Right lung (tissue), 5 donors: ENCODE data around the gene EIF4ENIF1. TPM values are rescaled to one million over a fixed set of nuclear protein-coding genes. Genes with fewer than 3 reads are reported as not detected.
A peak's percentile ranks its signal among the peaks of the same experiment; 100 is the strongest.
"Not testable (repeated sequence)": the region's sequence is repeated elsewhere in the genome, so short reads cannot be mapped to it uniquely, and the experiment has no call there.

Source experiments
- DNase-seq, 2 donors: peaks; one replicate each; pipeline ENCODE4 v3.0.0-alpha.2; 2013
- polyA plus RNA-seq, 5 donors: library from polyadenylated mRNA; unstranded; fragments of 120-200 nt; gene quantifications; one replicate each; pipeline versions ENCODE4 v1.2.1 to v1.2.3, GENCODE V29; 2013; ENCODE audit warnings: inconsistent platforms in 1 of 5, low replicate concordance in 1 of 5; ENCODE audit not compliant: insufficient read length in 5 of 5, insufficient read depth in 1 of 5

The EIF4ENIF1 gene
- polyA plus RNA-seq, 5 donors: 39.7 to 50.2 (median 45.6) TPM

DNA sequence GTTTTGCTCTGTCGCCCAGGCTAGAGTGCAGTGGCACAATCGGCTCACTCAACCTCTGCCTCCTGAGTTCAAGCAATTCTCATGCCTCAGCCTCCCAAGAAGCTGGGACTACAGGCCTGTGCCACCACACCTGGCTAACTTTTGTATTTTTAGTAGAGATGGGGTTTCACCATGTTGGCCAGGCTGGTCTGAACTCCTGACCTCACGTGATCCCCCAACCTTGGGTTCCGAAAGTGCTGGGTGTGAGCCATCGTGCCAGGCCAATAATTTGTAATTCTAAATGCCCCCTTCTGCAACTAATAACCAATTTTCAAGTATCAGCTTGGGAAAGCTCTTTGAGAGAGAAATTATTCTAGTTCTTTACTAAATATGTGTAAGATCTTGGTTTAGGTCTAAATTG, 3.7 kb upstream of the EIF4ENIF1 start:
- not testable (repeated sequence) for DNase-seq

DNA sequence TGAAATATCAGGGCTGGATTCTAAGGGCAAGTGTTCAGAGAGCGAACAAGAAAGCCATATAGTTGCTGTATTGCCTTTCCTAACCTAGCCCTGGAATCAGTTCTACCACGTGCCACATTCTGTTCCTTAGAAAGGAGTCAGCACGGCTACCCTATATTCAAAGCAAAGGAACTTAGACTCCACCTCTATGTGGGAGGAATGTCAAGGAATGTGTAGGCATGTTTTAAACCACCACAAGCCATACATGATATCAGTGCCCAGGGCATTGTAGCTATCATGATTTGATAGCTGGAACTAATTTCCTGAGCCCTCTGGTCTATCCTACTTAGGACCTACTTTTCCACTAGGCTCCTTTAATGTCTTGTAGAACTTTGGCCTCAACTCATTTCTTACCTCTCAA, 2.5 kb upstream of the EIF4ENIF1 start:
- DNase-seq: no peak

DNA sequence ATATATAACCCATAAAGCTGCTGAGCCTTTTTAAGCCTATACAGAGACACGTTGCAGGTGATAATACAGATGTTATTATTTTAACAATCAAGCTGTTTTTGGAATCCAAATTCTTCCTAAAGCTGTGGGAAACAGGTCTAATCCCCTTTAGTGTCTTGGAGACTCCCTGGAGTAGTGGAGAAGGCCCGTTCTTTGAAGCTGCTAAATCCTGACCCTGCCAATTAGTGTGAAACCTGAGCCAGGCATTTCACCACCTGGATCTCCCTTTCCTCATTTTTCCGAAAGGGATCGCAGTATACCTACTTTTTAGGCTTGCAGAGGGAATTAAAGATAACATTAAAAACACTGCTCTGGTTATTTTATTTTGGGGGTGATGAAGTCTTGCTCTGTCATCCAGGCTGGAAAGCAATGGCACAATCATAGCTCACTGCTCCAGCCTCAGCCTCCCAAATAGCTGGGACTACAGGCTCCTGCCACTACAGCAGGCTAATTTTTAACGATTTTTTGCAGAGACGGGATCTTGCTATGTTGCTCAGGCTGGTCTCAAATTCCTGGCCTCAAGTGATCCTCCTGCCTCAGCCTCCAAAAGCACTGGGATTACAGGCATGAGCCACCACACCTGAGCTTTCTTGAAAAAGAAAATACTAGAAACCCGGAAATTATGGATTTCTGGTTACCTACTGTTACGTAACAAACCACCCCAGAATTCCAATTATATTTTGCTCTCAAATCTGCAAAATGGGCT, 1.7 kb upstream of the EIF4ENIF1 start:
- DNase-seq: no peak

DNA sequence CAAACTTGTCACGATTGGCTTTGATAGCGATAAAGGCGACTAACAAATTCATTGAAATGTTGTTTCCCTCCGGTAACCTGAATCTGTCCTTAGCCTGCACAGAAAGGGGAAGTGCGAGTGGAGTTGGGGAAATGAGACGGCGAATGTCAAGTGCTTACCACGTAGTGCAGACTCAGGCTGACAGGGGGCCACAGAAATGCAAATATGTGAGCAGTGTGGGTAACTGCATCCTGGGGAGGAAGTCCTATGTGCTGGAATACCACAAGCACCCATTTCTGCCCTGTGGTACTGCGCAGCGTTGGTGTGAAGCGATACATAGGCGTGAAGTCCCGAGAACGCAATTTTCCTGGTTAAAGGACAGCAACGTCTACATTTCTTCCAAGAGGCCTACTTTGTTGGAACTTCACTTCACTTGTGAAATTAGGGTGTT, 869 bp upstream of the EIF4ENIF1 start:
- DNase-seq: peak; percentile 42 to 50

DNA sequence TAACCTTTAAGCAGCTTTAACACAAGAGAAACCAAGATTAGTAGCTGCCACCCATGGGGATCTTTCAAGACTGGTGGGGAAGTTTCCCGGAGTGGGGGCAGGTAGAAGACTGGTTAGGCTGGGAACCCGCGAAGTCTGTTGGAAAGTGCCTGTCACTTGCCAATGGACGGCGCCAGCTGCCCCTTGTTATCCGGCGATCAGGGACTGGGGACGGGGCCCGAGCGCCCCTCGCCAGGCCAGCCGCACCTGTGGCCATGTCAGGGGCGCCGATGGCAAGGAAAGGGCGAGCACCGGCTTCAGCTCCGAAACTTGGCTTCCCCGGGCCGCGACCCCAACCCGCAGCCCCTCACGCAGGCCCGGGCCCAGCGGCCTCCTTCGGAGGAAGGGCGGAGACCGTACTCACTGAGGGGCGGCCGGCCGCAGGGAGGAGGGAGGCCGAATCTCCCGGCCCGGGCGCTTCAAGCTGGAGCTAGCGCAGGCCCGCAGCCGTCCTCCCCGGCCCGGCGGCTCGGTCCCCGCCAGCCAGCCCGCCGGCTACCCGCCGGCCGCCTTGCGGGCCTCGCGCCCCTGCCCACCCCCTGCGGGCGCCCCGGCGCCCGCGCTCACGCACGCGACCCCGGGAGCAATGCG, 539 bp downstream of the EIF4ENIF1 start:
- DNase-seq: no peak

DNA sequence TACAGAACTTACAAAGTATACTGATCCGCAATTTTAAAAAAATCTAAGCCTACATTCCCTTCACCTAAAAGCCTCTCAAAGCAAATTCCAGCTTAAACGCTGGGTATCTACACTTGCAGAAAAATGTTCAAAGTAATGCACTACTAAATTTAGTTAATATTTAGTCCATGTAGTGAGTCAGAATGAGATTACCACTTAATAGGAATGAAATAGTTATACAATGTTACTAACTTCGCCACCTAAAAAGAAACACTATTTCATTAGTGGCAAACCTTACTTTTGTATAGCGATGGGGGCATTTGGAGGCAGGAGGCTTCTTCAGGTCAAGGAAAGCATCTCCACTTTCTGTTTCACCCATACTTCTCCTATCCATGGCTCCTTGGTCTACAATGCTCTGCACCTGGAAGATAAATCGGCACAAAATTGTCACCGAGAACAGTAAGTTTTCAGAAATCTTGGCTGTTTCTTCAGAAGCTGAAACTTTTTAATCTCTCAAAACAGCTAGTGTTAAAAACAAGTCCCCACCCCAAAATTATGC, 1.2 kb downstream of the EIF4ENIF1 start:
- DNase-seq: no peak

DNA sequence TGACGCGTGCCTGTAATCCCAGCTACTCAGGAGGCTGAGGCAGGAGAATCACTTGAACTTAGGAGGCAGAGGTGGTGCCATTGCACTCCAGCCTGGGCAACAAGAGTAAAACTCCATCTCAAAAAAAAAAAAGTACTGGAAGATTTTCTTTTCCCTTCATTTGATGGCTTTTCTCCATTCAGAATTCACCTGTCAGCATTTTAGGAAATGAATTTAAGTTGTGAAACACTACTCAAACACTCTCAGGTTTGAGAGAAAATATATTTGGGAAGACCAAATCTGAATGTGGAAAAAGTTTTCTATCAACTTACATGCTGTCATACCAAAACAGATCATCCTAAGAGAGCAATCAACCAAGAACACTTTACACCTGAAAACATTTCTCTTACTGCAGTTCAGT, 2.7 kb downstream of the EIF4ENIF1 start:
- no peak for DNase-seq

DNA sequence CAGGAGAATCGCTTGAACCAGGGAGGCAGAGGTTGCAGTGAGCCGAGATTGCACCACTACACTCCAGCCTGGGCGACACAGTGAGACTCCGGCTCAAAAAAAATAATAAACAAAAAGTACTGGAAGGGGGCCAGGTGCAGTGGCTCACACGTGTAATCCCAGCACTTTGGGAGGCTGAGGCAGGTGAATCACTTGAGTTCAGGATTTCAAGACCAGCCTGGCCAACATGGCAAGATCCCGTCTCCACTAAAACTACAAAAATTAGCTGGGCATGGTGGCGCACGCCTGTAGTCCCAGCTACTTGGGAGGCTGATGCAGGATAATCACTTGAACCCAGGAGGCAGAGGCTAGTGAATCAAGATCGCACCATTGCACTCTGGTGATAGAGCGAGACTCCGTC, 3.3 kb downstream of the EIF4ENIF1 start:
- DNase-seq: not testable (repeated sequence)

DNA sequence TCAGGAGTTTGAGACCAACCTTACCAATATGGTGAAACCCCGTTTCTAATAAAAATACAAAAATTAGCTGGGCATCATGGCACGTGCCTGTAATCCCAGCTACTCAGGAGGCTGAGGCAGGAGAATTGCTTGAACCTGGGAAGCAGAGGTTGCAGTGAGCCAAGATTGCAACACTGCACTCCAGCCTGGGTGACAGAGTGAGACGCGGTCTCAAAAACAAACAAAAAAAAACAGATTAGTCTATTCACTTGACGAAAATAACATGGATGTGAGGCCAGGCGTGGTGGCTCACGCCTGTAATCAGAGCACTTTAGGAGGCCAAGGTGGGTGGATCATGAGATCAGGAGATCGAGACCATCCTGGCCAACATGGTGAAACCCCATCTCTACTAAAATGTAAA, 7.2 kb downstream of the EIF4ENIF1 start:
- not testable (repeated sequence) for DNase-seq

DNA sequence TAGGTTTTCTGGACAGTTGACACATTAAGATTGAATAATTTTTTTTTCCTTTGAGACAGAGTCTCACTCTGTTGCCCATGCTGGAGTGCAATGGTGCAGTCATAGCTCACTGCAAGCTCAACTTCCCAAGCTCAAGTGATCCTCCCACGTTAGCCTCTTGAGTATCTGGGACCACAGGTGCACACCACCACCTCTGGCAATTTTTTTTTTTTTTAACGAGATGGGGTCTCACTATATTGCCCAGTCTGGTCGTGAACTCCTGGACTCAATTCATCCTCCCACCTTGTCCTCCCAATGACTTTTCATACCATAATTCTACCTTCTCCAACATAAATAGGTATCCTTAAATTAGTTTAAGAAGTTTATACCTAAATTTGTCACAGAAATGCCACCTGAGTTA, 8.5 kb downstream of the EIF4ENIF1 start:
- no peak for DNase-seq

DNA sequence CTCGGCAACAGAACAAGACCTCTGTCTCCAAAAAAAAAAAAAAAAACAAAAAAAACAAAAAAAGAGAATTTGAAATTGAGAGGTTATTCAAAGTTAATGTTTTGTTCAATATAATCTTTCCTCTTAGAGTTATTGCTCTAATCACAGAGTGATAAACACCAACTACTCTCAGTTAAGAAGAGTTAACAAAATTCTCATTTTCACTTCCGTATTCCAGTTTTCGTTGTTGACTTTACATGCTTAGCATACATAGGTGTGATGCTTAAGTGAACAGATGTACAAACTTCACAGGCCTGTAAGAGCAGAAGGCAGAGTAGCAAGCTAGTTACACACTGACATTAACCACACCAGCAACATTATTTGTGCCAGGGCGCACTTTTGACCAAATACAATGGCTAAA, 12.3 kb downstream of the EIF4ENIF1 start:
- no peak for DNase-seq

DNA sequence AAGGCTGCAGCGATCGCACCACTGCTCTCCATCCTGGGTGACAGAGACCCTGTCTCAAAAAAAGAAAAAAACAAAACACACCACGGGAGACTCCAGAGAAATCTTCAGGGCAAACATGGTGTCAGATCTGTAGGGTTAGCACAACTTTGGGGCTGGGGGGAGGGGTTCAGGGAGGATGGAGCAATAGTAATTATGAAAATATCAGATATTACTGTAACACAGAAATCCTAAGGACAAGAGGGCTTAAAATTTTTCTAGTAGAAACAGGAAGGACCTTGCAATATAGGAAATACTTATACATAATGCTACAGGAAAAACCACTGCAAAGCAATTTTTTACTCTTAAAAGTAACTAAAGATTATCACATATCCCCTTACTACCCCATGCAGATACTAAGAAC, 13.8 kb downstream of the EIF4ENIF1 start:
- no peak for DNase-seq

DNA sequence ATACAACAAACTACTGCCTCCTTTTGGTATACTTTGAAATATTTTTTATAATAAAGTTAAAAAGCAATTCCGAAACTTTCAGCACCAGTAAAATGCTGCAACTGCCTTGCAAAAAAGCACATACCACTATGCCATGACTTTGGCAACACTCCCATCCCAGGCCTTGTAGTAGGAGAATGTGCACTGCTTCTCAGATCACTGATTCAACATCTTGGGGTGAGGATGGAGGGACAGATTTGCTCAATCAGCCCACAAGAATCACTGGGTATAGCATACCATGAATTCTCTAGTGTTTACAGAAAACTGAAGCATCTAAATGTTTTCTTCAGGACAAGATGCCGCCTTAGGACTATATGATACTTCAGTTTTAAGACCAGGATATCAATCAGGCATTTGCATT, 14.9 kb downstream of the EIF4ENIF1 start:
- DNase-seq: no peak

DNA sequence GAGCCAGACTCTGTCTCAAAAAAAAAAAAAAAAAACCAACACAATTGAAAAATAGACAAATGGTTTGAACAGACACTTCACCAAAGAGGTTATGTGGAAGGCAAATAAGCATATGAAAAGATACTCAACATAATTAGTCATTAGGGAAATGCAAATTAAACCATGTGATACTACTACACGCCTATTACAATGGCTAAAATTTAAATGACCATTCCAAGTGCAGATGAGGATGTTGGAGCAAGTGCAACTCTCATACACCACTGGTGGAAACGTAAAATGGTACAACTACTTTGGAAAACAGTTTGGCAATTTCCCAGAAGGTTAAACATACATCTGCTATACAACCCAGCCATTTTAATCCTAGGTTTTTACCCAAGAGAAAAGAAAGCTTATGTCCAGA, 24.3 kb downstream of the EIF4ENIF1 start:
- DNase-seq: no peak

DNA sequence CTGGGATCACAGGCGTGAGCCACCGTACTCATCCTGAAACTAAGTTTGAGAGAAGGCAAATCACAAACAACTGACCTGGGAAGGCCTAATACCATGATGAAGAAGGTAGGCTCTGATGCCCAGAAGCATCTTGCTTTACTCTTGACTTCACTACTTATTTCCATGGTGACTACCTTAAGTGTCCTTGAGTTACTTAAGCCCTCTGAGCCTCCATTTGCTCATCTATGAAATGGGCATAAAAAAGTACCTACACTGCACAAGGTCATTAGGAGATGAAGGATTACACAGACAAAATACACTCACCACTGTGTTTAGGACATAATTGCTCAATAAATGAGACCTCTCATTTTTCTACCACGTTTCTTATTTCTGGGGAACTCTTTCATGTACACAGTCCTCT, 27.9 kb downstream of the EIF4ENIF1 start:
- DNase-seq: no peak

DNA sequence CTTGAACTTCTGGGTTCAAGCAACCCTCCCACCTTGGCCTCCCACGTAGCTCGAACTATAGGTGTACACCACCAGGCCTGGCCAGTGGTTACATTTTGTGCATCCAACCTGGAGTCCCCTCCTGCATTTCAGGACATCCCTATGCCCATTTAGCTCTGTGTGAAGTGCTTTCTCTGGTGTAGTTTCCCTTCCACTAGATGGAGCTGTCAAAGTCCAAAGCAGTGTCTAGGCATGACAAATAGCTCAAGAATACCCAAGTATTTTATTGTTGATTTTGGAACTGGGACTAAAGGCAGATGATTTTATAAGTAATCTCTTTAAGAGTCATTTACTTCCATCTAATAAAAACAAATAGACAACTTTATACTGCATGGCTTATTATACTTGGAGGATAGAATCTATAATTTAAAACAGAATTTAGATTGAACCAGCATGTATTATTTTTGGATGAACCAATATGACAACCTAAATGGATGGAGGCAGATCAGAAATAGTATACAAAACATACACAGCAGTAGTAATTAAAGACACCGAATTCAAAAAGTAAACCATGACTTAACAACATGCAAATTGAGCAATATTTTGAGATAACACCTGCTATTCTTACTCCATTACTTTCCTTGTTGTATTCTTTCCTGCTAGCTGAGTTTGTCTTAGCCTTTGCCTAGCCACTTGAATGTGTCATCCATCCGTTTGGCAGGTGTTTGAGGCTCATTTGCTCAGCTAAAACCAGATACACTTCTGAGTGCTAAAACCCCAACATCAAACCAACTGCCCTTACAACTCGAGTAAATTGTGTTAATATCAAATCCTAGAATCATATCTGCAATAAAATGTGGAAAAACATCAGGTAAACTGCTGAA, 37.7 kb downstream of the EIF4ENIF1 start:
- DNase-seq: peak in 1 of 2 donors; percentile 2

DNA sequence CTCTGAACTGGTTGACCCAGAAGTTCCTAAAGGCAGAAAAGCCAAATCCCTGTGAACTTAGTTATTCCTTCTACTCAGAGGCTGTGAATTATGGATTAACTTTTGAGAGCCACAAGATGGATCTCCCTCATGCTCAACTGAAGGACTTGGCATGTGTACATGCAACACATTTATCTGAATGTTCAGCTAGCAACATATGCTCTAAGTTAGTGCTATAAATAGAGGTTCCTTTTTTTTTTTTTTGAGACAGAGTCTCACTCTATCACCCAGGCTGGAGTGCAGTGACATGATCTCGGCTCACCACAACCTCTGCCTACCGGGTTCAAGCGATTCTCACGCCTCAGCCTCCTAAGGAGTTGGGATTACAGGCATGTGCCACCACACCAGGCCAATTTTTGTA, 40.1 kb downstream of the EIF4ENIF1 start:
- no peak for DNase-seq

DNA sequence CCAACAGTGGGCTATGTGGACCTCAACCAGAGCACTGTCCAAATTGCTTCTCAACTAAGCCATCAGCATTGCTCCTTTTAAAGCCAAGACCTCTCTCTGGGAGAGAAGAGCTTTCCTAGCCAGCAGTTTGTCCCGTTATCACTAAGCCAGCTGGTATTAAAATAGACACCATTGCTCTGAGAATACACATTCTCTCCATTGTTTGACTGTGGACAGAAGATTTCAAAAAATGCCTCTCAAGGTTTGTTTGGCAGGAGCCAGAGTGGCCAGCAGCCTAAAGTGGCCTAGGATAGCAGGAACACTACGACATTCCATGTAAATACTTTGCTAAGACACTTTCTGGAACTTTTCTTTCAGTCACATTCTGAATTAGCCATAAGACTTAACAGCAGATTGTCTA, 41.3 kb downstream of the EIF4ENIF1 start:
- DNase-seq: no peak

DNA sequence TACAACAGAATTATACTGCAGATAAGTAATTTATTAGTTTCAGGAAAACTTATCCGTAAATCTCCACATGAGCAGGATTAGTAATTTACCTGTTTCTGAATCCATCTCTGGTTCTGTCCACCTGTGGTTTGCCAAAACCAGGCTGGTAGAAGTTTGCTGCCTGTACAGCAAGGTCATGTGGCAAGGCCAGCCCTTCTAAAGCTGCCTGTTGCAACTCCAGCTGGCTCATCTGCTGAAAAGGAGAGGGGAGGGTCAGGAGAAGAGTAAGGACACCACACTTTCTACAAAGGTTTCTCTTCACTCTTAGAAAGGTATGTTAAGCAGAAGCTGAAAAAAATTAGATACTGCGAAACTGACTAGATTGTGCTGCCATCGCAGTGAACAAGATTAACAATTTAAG, 42.3 kb downstream of the EIF4ENIF1 start:
- DNase-seq: no peak

DNA sequence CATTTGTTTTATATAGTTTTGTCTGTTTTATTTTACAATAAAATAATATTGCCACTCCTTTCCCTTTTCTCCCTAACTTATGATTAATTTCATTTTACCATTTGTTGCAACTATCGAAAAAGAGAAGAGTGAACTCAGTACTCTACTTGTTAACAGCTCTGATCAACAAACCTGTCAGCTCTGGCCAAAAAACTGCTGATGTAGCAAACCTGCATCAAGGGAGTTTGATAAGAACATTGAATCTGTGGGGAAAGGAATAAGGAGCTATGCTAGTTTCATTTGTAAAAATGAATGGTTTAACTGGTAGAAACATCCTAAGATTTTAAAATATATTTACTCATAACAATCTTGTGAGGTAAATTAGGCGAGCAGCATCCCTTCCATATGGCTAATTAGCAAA, 42.9 kb downstream of the EIF4ENIF1 start:
- DNase-seq: no peak

DNA sequence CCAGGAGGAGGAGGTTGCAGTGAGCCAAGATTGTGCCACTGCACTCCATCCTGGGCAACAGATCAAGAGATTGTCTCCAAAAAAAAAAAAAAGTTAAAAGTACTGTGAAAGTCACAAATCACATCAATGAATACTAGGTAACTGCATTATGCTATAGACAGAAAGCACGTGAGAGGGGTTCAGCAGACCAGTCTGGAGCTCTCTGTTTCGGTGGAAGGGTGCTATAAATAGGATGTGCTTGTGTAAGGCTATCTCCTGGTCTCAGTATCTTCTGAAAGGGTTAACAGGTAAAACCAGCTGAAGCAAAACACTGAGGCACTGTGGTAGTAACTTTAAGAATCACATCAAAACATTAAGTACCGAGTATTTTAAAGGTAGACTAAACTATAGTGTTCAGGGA, 43.4 kb downstream of the EIF4ENIF1 start:
- DNase-seq: no peak

DNA sequence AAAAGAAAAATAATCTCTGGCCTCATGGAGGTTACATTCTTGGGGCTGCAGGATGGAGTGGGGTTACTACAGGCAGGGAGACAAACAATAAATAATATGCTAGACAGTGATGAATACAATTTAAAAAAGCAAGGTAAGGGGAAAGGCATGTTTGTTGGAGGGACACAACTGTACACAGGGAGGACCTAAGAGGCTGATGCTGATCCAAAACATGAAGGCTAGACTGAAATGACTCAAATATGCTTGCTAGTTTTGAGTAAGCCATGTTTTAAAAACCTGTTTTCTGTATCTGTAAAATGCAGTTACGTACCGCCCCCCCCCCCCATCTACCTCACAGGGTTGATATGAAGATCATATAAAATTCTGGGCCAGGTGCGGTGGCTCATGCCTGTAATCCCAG, 44.0 kb downstream of the EIF4ENIF1 start:
- DNase-seq: no peak

DNA sequence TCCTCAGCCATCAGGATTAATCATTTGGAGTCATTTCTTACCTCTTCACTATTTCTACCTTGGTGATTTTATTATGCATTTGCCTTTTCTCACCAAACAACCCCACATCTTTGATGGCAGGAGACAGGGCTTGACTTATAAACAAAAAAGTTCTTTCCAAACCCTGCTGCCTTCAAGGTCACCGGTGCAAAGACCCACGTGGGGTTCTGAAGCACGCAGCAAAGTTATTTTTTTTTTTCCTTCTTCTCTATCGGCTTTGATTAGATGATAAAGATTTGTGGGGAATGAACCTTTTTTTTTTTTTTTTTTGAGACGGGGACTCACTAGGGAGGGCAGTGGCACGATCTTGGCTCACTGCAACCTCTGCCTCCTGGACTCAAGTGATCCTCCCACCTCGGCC, 46.1 kb downstream of the EIF4ENIF1 start:
- DNase-seq: no peak
